ENCODE measurements around the gene CSKMT. TPM values are rescaled to one million over a fixed set of nuclear protein-coding genes. Genes with fewer than 3 reads are reported as not detected.
"Not testable (repeated sequence)": the region's sequence is repeated elsewhere in the genome, so short reads cannot be mapped to it uniquely, and the experiment has no call there.

Gene CSKMT
- 10 to 100 TPM; 31.4 to 32.3 TPM for total RNA-seq
- 1 to 10 TPM; 3.0 to 3.8 TPM for polyA plus RNA-seq

- Histone ChIP-seq H3K36me3 (ENCODE audit: insufficient read depth, low read length) (peaks cover 15% of the 10 kb centered on the region), H3K9me3 (ENCODE audit: control insufficient read depth in 1 of 2, low read length in 2 of 2) (no peaks in the 10 kb centered on the region), H3K27me3 (ENCODE audit: insufficient read depth, low read length) (no peaks in the 10 kb centered on the region), H3K4me3 (ENCODE audit: low read length in 2 of 2) (peak within 1 kb of the TSS; percentile 88 to 97), H3K4me1 (ENCODE audit: insufficient read depth, low read length) (peaks cover 42% of the 10 kb centered on the region), H3K27ac (ENCODE audit: low read depth, low read length) (peak within 1 kb of the TSS; percentile 73)
- H3K4me3 Mint-ChIP-seq: peak within 1 kb of the TSS; percentile 92 to 98 (median 96)
- no peaks in the 10 kb centered on the region for H3K9me3 Mint-ChIP-seq
- intact Hi-C loops (cut with micrococcal nuclease): loop anchor here (1.0 to 2.0 kb wide), 9 partner anchors 12 to 92 kb away; partner anchors contain the start of genes EEF1G, EML3, GANAB and INTS5
- peaks cover 15 to 55% (median 31%) of the 10 kb centered on the region in 4 donors for H3K4me1 Mint-ChIP-seq
- peak; percentile 94 to 96 (median 95) for DNase-seq
- no peaks in the 10 kb centered on the region for H3K27me3 Mint-ChIP-seq
- CTCF ChIA-PET (ENCODE audit: partially characterized antibody): interaction anchor here (0.8 to 10.4 kb wide), 26 partner anchors 8 to 272 kb away, joined by 3 to 86 read pairs (median 4); partner anchors contain the start of genes B3GAT3, HNRNPUL2, INTS5 and LBHD1
- H3K27ac Mint-ChIP-seq: peak within 1 kb of the TSS; percentile 95 to 98 (median 96)
- POLR2A ChIA-PET (ENCODE audit: partially characterized antibody): interaction anchor here (0.6 to 19.7 kb wide), 62 partner anchors 9 to 1653 kb away, joined by 3 to 494 read pairs (median 6); partner anchors contain the start of genes AHNAK, B3GAT3, BSCL2 and EEF1G
- H3K36me3 Mint-ChIP-seq: peaks cover 8 to 38% of the 10 kb centered on the region in 2 donors
These were observed at the start of gene CSKMT, which contains the start of gene C11orf98 for GRCh38 chr11:62665075-62665598. CSKMT (plus strand) TSS chr11:62665312; CDS start chr11:62665880, 568 bp downstream. C11orf98 (minus strand) TSS chr11:62665210; CDS start chr11:62665169, 41 bp downstream.

- no peak overlapping the region for H3K27ac ChIP-seq (ENCODE audit: low read depth, low read length)
- POLR2A ChIA-PET (ENCODE audit: partially characterized antibody): interaction anchor here (1.4 to 10.8 kb wide), 2 partner anchors 14 to 21 kb away, joined by 3 to 142 read pairs; partner anchors contain the start of genes MTA2 and TUT1
- no peak overlapping the region for H3K4me3 Mint-ChIP-seq
- peaks cover 13% of the 10 kb centered on the region for H3K36me3 ChIP-seq (ENCODE audit: insufficient read depth, low read length)
- no peaks in the 10 kb centered on the region for H3K9me3 Mint-ChIP-seq
- H3K4me1 Mint-ChIP-seq: peaks cover 14 to 49% (median 28%) of the 10 kb centered on the region in 4 donors
- peaks cover 47% of the 10 kb centered on the region for H3K4me1 ChIP-seq (ENCODE audit: insufficient read depth, low read length)
- CTCF ChIA-PET (ENCODE audit: partially characterized antibody): interaction anchor here (0.7 kb wide), 1 partner anchor 79 kb away, joined by 3 read pairs; no protein-coding TSS in a partner anchor
- no peak overlapping the region for H3K4me3 ChIP-seq (ENCODE audit: low read length in 2 of 2)
- intact Hi-C loops (cut with micrococcal nuclease): no loop called here
- no peak for DNase-seq
- peak overlapping the region in 2 of 7 donors; percentile 30 to 43 for H3K27ac Mint-ChIP-seq
- peaks cover 6 to 23% of the 10 kb centered on the region in 2 donors for H3K36me3 Mint-ChIP-seq
- no peaks in the 10 kb centered on the region for H3K27me3 Mint-ChIP-seq
- H3K9me3 ChIP-seq (ENCODE audit: control insufficient read depth in 1 of 2, low read length in 2 of 2): no peaks in the 10 kb centered on the region
- no peaks in the 10 kb centered on the region for H3K27me3 ChIP-seq (ENCODE audit: insufficient read depth, low read length)
These were observed 49.6 kb upstream of the CSKMT start for GRCh38 chr11:62615521-62615920.

- CTCF ChIA-PET (ENCODE audit: partially characterized antibody): interaction anchor here (0.6 kb wide), 1 partner anchor 159 kb away, joined by 3 read pairs; no protein-coding TSS in a partner anchor
These were observed 48.2 kb upstream of the CSKMT start for GRCh38 chr11:62616957-62617356.

GRCh38 chr11:62621027-62621566 is 44.0 kb upstream of the CSKMT start:
- Histone ChIP-seq H3K27me3 (ENCODE audit: insufficient read depth, low read length) (no peaks in the 10 kb centered on the region), H3K27ac (ENCODE audit: low read depth, low read length) (peak overlapping the region; percentile 94), H3K36me3 (ENCODE audit: insufficient read depth, low read length) (peaks cover 20% of the 10 kb centered on the region), H3K4me3 (ENCODE audit: low read length in 2 of 2) (peak overlapping the region; percentile 83 to 89), H3K9me3 (ENCODE audit: control insufficient read depth in 1 of 2, low read length in 2 of 2) (no peaks in the 10 kb centered on the region), H3K4me1 (ENCODE audit: insufficient read depth, low read length) (peaks cover 26% of the 10 kb centered on the region)
- POLR2A ChIA-PET (ENCODE audit: partially characterized antibody): interaction anchor here (0.6 to 8.0 kb wide), 29 partner anchors 8 to 220 kb away, joined by 3 to 114 read pairs (median 8); partner anchors contain the start of genes C11orf98, CSKMT, EEF1G and EML3
- DNase-seq: no peak
- Mint-ChIP-seq H3K27ac (peak overlapping the region; percentile 91 to 99 (median 98)), H3K4me1 (peaks cover 19 to 29% (median 20%) of the 10 kb centered on the region in 4 donors), H3K36me3 (peaks cover 10 to 36% of the 10 kb centered on the region in 2 donors), H3K27me3 (no peaks in the 10 kb centered on the region), H3K9me3 (no peaks in the 10 kb centered on the region), H3K4me3 (peak overlapping the region; percentile 89 to 98 (median 95))
- intact Hi-C loops (cut with micrococcal nuclease): loop anchor here (1.0 kb wide), 1 partner anchor 8 kb away; the partner anchor contains the start of gene ROM1
- CTCF ChIA-PET (ENCODE audit: partially characterized antibody): interaction anchor here (0.6 to 2.0 kb wide), 5 partner anchors 22 to 64 kb away, joined by 3 to 23 read pairs (median 4); partner anchors contain the start of genes INTS5 and TUT1

More at GRCh38 chr11:62616957-62617356, 48.2 kb upstream of the CSKMT start:
- H3K27ac Mint-ChIP-seq; H3K36me3 ChIP-seq (ENCODE audit: insufficient read depth, low read length); H3K4me3 ChIP-seq (ENCODE audit: low read length in 2 of 2); H3K27me3 ChIP-seq (ENCODE audit: insufficient read depth, low read length); H3K27ac ChIP-seq (ENCODE audit: low read depth, low read length); H3K27me3 Mint-ChIP-seq; H3K9me3 Mint-ChIP-seq; H3K9me3 ChIP-seq (ENCODE audit: control insufficient read depth in 1 of 2, low read length in 2 of 2); DNase-seq; intact Hi-C loops (cut with micrococcal nuclease); H3K4me3 Mint-ChIP-seq: not testable (repeated sequence)
- peaks cover 21 to 47% (median 30%) of the 10 kb centered on the region in 4 donors for H3K4me1 Mint-ChIP-seq
- peaks cover 44% of the 10 kb centered on the region for H3K4me1 ChIP-seq (ENCODE audit: insufficient read depth, low read length)
- POLR2A ChIA-PET (ENCODE audit: partially characterized antibody): interaction anchor here (0.6 to 1.5 kb wide), 2 partner anchors 18 to 36 kb away, joined by 3 read pairs; partner anchors contain the start of gene INTS5
- peaks cover 6 to 23% of the 10 kb centered on the region in 2 donors for H3K36me3 Mint-ChIP-seq

- peaks cover 26% of the 10 kb centered on the region for H3K4me1 ChIP-seq (ENCODE audit: insufficient read depth, low read length)
- Mint-ChIP-seq H3K4me3 (peak within 1 kb of the TSS; percentile 89 to 98 (median 95)), H3K4me1 (peaks cover 19 to 29% (median 20%) of the 10 kb centered on the region in 4 donors), H3K36me3 (peaks cover 15 to 38% of the 10 kb centered on the region in 2 donors), H3K9me3 (no peaks in the 10 kb centered on the region), H3K27ac (peak within 1 kb of the TSS; percentile 91 to 99 (median 98)), H3K27me3 (no peaks in the 10 kb centered on the region)
- CTCF ChIA-PET (ENCODE audit: partially characterized antibody): interaction anchor here (0.6 to 2.0 kb wide), 9 partner anchors 20 to 64 kb away, joined by 3 to 23 read pairs (median 3); partner anchors contain the start of genes C11orf98, CSKMT, INTS5 and MTA2
- H3K27me3 ChIP-seq (ENCODE audit: insufficient read depth, low read length): no peaks in the 10 kb centered on the region
- POLR2A ChIA-PET (ENCODE audit: partially characterized antibody): interaction anchor here (0.6 to 8.0 kb wide), 36 partner anchors 8 to 234 kb away, joined by 3 to 114 read pairs (median 7); partner anchors contain the start of genes C11orf98, CSKMT, EEF1G and EML3
- peak within 1 kb of the TSS; percentile 94 for H3K27ac ChIP-seq (ENCODE audit: low read depth, low read length)
- no peaks in the 10 kb centered on the region for H3K9me3 ChIP-seq (ENCODE audit: control insufficient read depth in 1 of 2, low read length in 2 of 2)
- peaks cover 20% of the 10 kb centered on the region for H3K36me3 ChIP-seq (ENCODE audit: insufficient read depth, low read length)
- peak; percentile 95 to 99 (median 96) for DNase-seq
- intact Hi-C loops (cut with micrococcal nuclease): loop anchor here (1.0 to 2.0 kb wide), 5 partner anchors 9 to 43 kb away; partner anchors contain the start of genes C11orf98, CSKMT, GANAB and INTS5
- H3K4me3 ChIP-seq (ENCODE audit: low read length in 2 of 2): peak within 1 kb of the TSS; percentile 83 to 89
These were observed 43.3 kb upstream of the CSKMT start, which contains the start of gene B3GAT3 for GRCh38 chr11:62621567-62622470. B3GAT3 (minus strand) TSS chr11:62621986; CDS start chr11:62621947, 39 bp downstream.

Data from CD4-positive, alpha-beta memory T cell (primary cell).